GM19328 (cell line): ENCODE data around the gene STK33.
"Not testable (repeated sequence)": the region's sequence is repeated elsewhere in the genome, so short reads cannot be mapped to it uniquely, and the experiment has no call there.

Experiments
- ATAC-seq: cut with Tn5 transposase; IDR thresholded peaks from one replicate; pipeline ENCODE4 v1.9.1; 2021; ENCODE audit warnings: mild to moderate bottlenecking, moderate library complexity; ENCODE audit not compliant: unreplicated experiment

The STK33 gene

DNA sequence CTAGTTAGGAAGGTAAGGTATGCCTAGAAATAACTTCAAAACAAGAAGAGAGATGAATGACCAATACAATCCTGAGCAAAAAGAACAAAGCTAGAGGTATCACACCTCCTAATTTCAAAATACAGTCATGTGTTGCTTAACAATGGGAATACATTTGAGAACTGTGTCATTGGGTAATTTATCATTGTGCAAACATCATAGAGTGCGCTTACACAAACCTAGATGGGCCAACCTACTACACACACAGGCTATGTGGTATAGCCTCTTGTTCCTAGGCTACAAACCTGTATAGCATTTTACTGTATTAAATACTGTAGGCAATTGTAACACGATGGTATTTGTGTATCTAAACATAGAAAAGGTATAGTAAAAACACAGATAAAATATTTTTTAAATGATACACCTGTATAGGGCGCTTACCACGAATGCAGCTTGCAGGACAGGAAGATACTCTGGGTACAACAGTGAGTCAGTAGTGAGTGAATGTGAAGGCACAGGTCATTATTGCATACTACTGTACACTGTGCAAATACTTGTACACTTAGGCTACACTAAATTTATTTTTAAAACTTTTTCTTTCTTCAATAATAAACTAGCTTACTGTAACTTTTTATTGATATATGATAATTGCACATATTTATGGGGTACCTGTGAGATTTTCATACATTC is 48.2 kb downstream of the STK33 start:
- no peak for ATAC-seq

DNA sequence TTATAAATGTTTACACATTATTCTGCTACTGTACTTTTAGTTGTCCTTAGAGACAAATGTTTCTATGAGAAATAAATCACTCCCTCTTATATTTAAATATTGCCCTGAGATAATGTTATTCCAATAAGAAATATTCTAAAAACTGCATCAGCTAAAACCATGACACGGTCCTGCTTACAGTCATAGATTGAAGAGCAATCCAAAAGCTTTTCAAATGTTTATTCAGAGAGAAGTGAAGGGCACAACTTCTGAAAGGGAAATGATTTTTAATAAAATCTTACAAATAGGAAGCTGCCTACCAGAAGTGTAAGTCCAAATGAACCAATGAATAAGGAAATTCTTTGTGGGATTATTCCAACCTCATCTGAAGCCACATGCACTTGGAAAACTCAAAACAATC is 49.2 kb downstream of the STK33 start:
- ATAC-seq, result no peak

DNA sequence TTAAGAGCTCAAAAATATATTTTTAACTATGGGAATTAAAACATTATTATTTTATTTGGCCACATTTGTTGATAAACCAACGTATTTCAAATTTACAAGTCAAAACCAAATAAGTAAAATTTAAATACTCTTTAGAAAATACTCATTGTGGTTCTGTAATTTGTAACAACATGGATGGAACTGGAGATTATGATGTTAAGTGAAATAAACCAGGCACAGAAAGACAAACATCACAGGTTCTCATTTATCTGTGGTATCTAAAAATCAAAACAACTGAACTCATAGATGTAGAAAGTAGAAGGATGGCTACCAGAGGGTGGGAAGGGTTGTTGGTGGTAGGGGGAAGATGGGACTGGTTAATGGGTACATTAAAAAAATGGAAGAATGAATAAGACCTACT is 50.8 kb downstream of the STK33 start:
- ATAC-seq, result no peak

DNA sequence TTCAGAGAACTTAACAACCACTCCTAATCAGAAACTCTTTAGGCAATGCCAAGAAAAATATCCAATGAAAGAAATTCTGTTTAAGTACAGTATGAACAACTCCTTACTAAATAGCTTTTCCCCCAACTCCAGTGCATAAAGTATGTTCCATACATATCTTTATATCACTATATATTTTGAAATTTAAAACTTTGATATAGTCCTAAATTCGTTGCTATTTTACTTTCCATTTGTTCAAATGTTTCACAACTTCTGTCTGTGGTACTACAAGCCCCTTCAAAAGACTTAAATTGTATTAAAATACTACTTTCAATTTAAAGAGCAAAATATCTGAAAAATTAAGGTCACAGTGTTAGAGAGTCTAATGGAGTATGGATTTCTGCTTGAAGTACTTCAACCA is 52.6 kb downstream of the STK33 start:
- ATAC-seq, result no peak

DNA sequence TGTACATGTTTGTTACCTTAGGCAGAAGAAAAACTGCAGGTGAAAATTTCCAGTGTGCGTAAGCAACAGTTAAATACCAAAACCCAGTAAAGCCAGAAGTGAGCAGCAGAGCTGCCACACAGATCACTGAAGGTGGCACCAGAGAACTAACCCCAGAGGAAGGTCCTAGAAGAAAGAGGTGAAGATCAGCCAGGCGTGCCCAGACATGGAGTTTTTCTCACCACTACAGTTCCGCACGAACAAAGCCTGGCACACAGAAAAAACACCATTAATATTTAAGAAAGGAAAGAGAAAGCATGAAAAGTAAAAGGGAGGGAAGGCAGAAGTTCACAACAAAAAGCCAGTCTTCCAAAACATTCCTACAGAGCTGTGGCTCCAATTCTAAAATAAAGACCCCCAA is 60.7 kb downstream of the STK33 start:
- no peak for ATAC-seq

DNA sequence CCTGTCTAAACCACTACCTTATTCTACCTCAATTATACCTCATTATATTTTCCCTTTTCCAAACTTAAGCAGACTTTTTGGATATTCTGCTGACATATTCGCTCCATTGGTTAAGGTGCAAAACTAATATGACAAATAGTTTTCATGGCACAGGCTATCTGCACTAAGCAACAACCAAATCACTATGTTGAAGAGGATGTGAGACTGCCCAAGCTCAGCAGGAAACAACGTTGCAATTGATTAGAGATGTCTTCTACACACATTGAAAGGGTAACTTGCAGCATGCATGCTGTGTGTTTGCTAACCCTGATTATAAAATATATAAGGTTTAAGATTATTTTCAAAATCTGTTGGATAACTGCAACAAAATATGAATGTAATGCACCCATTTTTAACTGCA is 61.6 kb downstream of the STK33 start:
- peak; percentile 63 for ATAC-seq

DNA sequence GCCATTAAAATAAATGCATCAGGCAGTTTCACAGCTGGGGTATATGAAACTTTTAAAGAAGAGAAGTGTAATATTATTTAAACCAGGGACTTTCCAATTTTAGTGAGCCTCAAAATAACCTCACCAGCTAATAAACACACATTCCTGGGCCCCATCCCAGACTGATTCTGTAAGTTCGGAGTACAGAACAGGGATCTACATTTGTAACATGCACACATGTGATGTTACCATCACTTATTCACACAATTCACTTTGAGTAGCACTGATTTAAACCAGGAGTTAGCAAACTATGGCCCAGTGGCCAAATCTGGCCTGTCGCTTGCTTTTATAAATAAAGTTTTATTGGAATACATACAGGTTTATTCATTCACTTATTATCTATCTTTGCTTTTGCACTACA is 62.0 kb downstream of the STK33 start:
- ATAC-seq, result no peak

DNA sequence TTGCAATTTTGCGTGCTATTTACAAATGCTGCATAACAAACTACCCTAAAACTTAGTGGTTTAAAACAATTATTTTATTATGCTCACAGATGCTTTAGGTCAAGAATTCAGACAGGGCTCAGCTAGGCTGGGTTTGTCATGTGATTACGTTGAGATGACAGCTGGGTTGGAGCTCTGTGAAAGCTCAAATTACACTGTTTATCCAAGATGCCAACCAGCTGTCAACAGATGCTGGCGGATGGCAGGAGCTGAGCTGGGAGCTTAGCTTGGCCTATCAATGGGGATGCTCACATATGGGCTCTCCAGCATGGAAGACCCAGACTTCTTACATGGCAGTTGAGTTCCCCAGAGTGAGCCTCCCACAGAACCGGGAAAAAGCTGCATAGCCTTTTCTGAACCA is 62.7 kb downstream of the STK33 start:
- ATAC-seq, result no peak

DNA sequence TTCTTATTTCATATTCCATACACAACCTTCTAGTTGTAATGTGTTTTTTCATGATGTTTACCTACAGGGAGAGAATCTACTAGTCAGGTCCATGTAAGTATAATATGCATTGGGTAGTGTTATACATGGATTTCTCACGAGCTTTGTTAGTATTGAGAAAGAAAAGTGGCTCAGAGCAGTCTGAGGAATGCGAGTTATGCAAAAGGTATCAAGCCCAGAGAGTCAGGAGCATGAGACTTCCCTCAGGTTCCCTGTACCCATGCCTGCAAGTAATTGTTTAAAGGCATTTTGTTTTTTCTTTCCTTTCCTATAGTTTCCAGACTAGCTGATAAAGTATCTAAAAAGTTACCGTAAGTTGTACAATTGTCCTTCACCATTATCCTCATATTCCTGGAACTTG is 66.1 kb downstream of the STK33 start:
- ATAC-seq, result no peak

DNA sequence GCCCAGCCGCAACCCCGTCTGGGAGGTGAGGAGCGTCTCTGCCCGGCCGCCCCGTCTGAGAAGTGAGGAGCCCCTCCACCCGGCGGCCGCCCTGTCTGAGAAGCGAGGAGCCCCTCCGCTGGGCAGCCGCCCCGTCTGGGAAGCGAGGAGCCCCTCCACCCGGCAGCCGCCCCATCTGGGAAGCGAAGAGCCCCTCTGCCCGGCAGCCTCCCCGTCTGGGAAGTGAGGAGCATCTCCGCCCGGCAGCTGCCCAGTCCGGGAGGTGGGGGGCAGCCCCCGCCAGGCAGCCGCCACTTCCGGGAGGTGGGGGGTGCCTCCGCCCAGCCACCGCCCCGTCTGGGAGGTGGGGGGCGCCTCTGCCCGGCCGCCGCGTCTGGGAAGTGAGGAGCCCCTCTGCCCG is 70.6 kb downstream of the STK33 start:
- no peak for ATAC-seq

DNA sequence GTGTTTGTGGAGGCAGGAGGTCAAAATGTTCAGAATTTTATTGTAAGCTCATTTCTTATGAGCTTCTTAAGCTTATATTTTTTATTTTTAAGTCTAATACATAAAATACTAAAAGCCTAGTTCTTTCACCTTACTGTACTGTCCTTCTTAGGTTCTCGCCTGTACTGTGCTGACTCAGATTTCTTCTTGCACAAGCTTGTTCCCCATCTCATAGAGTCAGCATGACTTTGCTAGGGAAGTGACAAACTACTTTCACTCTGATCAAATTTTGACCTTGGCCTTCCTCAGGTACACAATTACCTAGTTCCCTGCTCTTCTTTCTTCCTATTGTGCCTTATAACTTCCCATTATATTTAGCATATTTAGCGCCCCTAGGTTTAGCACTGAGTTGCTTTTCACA is 81.5 kb downstream of the STK33 start:
- no peak for ATAC-seq

DNA sequence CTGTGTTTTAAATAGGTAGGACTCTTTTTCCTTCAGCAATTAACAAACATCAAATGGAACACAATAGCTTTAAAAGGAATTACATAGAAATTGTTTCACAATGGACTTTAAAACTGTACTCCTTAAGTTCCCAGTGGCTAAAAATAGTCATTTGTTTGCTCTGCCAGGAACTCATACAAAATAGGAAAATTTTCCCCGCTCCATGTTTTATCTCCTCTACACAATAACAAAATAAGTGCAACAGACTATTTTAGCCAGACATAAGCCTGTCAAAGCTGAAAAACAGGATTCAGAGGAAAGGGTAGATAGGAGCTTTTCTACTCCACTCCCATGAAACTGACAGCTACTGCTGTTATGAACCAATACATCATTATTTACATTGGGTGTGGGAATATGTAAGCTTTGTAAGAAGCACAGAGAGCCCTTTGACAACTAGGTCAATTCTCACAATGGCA is 90.1 kb downstream of the STK33 start:
- no peak for ATAC-seq

DNA sequence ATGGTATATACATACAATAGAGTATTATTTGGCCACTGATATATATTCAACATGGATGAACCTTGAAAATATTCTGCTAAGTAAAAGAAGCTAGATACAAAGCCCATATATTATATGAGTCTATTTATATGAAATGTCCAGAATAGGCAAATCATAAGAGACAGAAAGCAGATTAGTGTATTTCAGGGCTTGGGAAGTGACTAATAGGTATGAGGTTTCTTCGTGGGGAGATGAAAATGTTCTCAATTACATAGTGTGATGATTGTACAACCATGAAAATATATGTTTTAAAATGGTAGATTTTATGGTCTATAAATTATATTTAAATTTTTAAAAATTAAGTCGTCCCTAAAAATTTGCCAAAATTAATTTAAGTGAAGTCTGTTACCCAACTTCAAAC is 92.2 kb downstream of the STK33 start:
- ATAC-seq, result no peak

DNA sequence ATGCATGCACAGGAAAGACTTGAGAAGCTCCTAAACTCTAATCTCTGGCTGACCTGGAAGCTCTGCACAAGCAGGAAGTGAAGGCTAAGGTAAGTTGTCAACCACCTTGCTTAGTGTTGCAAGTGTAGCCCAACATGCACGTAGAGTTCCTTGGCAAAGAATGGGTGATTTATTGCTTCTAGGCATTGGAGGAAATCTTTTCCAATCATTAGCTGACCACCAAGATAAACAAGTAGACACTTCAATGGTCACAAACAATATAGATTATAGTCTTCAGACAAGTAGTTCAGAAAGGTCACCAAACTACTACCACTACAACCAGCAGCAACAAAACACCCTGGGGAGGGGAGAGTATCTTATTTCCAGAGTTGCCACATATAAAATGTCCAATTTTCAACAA is 105.6 kb downstream of the STK33 start:
- ATAC-seq, result no peak

DNA sequence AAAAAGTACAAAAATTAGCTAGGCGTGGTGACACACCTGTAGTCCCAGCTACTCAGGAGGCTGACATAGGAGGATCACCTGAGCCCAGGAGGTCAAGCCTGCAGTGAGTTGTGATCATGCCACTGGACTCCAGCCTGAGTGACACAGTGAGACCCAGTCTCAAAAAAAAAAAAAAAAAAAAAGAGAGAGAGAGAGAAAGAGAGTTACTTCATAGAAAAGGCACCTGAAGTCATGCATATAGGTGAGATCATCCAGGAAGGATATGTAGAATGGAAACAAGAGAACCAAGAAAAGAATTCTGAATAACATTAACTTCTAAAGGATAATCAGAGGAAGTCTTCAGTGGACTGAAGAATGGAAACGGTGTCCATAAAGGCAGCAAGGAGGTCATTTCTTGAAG is 106.8 kb downstream of the STK33 start:
- ATAC-seq, result no peak

DNA sequence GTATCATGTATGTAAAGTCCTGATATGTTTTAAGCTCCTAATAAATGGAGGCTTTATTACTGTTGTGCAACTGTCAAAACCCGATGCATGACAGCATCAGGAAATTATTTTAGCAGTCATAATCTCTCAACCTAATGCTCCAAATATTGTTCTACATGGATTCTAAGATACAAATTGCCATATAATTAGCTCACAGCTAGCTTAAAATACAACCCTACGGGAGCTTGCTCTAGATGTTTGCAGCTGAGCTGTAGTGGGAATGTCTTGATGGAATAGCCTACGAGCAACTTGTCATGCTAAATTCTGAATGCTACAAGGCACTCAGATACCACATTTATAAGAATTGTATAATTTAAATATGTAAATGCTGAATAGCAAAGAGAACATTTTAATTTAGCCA is 109.8 kb downstream of the STK33 start:
- no peak for ATAC-seq

DNA sequence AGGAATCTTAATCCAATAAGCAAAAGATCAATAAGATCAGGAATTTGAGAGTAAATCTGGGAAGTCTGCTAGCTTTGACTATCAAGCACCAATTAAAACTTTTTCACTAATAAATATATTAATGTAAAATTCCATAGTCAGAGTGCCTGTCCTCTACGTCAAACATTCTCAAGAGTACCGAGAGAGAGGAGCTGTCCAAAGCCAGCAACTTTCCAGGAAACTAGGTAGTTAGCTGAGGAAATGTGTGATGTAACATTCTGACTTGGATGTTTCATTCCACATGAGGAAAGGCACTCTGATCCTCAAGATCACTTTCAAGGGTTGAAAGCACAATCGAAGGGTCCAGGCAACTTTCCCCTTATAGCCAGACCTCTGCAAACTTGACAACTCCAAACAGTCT is 113.2 kb downstream of the STK33 start:
- no peak for ATAC-seq

DNA sequence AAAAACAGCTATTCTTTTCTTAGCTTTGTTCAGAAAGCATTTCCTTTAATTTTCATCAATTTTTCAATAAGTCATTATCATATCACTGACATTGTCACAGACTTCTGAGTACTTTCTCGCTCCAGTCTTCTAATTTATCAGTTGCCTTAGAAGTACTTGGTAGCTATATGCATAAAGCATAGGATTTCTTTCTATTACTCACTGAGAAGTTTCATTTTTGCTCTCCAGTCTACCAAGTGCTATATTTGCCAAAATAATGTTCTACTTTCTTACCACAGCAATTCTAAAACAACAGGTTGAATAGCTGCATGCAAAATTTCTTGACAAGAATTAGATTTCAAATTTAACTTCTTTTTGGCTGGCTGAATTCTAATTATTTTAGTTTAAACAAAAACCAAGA is 116.3 kb downstream of the STK33 start:
- peak; percentile 75 for ATAC-seq

DNA sequence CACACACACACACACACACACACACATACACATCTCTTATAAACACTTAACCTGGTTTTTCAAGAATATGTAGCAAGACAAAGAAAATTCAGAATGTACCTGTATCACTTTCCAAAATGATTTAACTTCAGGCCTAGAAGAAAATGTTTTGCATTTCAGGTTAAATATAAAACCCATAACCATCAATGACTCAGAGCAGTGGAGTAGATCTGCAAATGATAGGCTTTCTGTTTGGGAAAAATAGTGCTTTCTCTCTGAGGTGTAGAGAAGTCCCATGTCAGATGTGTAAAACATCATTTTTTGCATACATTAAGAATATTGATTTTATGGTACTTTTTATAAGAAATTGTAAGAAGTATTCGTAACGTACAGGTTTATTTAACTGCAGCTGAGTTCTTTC is 116.9 kb downstream of the STK33 start:
- ATAC-seq, result no peak

DNA sequence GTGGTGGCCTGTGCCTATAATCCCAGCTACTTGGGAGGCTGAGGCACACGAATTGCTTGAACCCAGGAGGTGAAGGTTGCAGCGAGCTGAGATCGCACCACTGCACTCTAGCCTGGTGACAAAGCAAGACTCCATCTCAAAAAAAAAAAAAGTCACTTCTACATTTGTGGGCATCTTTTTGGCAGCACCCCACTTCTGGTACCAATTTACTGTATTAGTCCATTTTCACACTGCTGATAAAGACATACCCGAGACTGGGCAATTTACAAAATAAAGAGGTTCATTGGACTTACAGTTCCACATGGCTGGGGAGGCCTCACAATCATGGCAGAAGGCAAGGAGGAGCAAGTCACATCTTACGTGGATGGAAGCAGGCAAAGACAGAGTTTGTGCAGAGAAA is 126.2 kb downstream of the STK33 start:
- ATAC-seq, result not testable (repeated sequence)

DNA sequence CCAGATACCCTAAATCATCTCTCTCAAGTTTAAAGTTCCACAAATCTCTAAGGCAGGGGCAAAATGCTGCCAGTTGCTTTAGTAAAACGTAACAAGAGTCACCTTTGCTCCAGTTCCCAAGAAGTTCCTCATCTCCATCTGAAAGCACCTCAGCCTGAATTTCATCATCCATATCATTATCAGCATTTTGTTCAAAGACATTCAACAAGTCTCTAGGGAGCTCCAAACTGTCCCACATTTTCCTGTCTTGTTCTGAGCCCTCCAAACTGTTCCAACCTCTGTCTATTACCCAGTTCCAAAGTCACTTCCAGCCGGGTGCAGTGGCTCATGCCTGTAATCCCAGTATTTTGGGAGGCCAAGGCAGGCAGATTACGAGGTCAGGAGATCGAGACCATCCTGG is 126.7 kb downstream of the STK33 start:
- ATAC-seq, result not testable (repeated sequence)

DNA sequence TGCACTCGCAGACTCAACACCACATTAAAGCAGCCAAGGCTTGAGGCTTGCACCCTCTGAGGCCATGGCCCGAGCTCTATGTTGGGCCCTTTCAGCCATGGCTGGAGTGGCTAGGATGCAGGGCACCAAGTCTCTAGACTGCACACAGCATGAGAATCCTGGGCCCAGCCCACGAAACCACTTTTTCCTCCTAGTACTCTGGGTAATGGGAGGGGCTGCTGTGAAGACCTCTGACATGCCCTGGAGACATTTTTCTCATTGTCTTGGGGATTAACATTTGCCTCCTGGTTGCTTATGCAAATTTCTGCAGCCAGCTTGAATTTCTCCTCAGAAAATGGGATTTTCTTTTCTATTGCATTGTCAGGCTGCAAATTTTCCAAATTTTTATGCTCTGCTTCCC is 127.1 kb downstream of the STK33 start:
- not testable (repeated sequence) for ATAC-seq

DNA sequence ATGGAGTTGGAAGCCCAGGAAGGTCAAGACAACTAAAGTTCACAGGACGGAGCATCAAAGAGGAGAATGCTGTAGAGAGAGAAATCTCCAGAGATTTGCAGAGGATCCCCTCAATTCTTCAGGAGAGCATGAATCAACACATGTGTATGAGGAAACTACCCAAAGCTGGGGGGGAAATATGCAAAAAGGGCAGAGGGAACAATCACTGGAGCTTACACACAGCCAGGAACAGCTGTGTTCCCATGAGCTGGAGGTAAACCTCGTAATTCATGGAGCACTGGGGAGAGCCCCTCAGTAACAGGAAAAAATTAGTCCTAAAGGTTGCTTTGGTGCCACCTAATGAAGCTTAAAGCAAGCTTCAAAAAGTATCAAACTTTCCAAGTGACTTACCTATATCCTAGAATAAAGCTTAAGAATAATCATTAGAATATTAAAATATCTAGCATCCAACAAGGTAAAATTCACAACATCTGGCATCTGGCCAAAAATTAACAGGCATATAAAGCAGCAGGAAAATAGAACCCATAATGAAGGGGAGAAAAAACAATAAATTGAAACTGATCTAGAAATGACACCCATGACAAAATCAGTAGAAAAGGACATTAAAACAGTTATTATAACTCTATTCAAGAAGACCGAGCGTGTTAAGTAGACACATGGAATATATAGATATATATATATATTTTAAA is 134.2 kb downstream of the STK33 start:
- no peak for ATAC-seq
